NCI-H526 treated with DMSO at 0.1 percent for 48 hours (cell line): ENCODE results near the gene RHOU.

Experiments used
- DNase-seq: peaks from one replicate; lab custom pipeline; 2025; lab: John Stamatoyannopoulos, UW

RHOU gene

DNA sequence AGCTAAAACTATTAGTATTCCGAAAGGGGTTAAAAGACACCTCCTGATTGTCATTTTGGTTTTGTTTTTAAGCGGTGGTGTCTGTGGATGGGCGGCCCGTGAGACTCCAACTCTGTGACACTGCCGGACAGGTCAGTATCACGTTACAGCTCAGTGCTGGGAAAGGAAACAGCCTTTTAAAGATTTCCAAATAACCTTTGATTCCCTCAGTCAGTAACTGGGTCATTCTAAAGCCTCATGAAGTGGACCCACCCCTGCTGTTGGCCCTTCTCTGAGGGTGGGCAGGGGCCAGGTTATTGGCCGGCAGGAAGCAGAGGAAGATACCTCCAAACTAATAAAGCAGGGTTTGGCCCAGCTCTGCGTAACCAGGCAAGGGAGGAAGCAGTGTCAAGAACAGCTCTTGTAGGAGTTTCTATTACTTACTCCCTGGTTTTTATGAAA lies 2.3 kb downstream of the RHOU start:
- DNase-seq = no peak

DNA sequence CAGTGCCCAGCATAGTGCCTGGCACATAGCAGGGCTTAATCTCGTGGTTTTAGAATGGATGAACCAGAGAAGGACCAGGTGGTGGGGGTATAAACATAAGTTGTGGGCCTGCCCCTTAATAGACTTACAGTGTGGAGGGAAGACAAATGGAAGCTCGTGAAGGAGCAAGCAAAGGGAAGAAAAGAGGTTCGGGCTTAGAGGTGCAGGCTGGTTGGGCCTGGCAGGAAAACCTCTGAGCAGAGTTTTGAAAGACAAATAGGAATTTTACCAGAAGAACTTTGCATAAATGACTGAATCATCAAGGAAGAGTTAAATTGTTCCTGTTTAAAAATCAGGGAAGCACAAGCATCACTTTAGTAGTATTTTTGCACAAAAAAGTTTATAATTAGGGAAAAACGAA lies 4.5 kb downstream of the RHOU start:
- DNase-seq = no peak

DNA sequence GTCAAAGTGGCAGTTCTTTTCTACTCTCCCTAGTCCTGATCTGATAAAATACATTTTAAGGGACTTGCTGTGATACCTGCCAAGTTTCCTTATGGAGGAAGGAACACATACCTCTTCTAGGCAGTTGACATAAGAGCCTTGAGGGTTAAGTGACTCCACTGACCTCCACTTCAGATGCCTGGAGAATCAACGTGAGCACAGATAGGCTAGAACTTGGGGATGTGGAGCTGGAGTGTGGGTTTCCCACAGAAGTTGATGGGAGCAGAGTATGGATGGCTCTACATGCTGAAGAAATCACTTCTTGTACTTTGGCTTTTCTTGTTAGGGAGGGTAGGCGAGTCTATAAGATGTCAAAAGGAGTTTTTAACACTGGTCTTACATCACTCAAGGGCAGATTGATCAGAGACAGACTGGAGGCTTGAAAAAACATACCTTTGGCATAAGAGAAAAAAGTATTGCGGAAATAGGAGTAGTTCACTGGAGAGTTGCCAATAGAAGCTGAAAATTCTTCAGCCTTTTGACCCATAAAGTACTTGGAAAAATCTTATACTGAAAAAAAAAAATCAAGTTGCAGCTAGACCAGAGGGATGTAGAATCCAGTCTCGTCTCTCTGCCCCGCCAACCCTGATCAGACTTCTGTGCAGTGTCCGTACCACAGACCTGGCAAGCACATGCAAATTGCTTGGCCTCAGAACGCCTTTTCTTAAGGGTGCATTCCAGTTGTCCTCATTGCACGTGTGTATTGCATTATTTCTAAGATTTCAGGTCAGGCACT lies 5.5 kb downstream of the RHOU start:
- DNase-seq = no peak

DNA sequence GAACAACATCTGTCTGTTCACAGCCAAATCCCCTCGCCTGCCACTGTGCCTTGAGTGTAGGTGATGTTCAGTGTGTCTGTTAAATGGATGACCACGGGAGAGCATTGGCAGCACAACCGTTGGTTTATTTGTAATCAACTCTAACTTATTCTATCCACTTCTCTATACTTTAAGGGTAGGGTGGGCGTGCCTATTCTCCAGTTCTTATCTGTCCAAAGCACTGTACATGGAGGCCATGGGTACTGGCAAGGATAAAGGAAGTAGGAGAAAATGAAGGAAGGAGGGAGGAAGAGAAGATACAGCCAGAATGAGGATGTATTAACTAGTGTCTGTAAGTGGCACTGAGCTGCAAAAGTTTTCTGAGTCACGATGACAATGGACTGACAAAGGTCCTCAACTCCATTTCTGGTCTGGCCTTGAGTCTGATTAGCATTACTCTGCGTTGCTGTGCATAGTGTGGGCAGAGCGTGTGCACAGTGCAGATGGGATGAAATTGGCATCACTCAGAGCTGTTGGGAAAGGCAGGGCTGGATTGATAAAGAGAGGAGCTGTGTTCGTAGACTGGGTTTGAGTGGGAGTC lies 7.1 kb downstream of the RHOU start:
- DNase-seq = no peak

DNA sequence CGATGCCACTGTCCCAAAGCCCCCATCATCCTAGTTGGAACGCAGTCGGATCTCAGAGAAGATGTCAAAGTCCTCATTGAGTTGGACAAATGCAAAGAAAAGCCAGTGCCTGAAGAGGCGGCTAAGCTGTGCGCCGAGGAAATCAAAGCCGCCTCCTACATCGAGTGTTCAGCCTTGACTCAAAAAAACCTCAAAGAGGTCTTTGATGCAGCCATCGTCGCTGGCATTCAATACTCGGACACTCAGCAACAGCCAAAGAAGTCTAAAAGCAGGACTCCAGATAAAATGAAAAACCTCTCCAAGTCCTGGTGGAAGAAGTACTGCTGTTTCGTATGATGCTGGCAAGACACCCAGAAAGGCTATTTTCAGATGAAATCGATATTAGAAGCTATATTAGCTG lies 8.1 kb downstream of the RHOU start:
- no peak for DNase-seq

DNA sequence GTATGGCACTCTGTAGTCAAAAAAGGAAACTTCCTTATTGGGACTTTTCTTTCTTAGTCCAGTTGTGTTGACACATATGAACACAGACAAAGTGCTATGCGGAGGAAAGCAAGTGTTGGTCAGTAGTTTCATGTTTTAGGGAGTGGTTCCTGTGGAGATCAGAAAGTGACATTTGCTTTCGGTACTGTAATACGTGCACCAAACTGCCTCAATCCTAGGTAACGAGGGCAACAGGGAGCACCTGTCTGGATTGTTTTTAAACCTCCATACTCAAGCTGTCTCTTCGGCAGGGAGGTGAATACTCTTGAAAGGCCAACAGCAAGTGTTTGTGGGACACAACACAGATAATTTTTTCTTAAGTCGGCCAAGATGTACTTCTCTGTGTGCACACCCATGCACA lies 9.1 kb downstream of the RHOU start:
- no peak for DNase-seq

DNA sequence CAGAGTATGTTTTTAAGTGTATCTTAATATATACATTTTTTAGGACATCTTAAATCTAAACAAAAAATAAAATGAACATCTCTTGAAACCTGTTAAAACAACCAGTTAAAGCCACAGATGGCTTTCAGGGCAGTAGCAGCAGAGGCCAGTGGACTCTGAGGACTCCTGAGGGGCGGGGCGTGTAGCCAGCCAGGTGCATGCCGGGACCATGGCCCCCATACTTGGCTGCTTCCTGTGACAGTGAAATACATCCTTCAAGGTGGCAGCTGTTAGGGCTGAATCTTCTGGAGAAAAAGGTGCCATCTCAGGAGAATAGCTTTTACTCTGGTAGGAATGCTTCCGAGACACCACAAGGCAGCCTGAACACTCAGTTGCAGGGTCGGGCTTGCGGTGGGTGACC lies 9.6 kb downstream of the RHOU start:
- no peak for DNase-seq

DNA sequence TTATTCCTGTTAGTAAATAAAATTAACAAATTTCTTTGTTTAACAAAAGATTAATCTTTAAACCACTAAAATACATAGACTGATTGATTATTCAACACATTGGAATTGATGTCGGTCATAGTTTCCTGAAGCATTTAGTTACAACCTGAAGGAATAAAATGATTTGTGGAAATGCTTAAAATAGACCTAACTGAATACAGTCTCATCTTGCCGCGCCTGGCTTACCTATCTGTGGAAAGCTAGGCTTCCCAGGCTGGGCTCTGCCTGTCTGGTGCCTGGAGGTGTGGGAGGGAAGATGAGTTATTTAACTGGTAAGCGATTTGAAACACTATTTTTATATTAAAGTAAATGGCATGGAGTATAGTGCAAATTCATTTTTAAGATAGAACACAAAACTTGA lies 10.2 kb downstream of the RHOU start:
- no peak for DNase-seq

DNA sequence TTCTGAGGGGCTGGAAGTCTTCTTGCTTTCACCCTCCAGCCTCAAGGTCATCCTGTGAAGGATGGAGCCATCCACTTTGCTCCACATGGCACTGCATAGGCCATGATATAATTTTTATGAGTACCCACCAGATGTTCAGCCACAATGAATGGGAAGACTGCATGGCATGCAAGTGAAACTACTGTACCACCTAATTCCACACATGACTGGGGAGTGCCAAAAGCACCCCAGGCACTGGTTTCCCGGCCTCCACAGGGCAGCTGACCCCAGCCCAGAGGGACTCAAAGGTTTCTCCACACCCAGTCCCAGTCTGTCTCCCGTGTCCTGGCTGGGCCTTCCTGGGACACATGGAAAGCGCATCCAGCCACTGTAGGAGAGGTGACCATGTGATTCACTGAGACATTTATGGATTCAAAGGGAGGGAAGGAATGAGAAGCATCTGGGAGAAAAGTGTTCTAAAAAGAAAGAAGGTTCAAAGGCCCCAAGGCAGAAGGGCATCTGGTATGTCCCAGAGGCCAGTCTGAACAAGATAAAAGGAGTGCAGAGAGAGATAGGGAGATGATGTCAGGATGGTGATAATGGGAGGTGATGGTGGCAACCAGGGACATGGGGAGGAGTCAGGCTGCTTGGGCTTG lies 12.1 kb downstream of the RHOU start:
- DNase-seq = no peak

DNA sequence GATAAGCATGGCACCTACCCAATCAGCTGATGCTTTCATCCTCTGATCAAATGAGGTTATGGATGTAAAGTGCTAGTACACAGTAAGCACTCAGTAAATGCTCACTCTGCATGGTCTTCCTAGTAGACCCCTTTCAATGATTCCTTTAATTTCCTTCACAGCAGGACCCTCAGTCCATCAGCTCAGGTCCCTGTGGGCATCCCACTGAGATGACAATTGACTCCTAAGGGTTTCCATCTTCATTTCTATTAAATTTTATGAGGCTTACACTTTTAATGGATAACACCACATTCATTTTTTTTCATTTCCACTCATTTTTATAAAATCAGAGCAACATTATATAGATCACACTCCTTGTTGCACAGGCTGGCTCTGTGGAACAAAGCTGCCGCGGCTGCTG lies 12.8 kb downstream of the RHOU start:
- DNase-seq = no peak

DNA sequence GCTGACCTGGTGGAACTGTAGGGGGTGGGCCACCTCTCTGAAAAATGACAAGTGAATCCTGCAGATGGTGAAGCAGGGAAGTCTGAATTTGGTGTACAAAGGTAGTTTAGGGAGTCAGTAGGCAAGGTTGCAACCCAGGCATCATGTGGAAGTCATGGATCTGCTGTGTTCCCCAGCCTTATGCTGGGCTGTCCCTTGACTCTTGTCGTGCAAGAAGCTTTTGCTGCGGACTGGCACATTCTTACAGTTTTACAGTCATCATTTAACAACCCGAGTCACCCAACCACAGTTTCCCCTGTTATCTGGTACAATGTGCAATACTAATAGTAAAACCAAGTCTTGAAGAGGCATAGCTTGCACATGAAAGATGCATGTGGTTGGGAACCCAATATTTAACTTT lies 13.2 kb downstream of the RHOU start:
- no peak for DNase-seq

DNA sequence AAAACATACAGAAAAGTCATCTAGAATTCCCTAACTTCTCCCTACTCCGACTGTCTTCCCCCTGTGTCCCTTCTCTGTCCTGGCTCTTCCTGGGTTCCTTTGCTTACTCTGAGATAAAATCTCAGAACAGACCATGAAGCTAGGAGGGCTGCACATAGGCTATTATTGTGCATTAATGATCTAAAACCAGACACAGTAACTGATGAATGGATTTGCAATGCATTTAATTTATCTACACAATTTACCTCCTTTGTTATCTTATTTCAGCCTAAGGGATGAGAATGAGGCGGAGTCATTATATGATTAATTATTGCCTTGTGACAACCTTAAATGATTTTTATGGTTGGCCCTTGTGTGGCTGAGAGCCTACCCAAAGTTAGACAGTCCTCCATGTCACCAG lies 14.5 kb downstream of the RHOU start:
- no peak for DNase-seq

DNA sequence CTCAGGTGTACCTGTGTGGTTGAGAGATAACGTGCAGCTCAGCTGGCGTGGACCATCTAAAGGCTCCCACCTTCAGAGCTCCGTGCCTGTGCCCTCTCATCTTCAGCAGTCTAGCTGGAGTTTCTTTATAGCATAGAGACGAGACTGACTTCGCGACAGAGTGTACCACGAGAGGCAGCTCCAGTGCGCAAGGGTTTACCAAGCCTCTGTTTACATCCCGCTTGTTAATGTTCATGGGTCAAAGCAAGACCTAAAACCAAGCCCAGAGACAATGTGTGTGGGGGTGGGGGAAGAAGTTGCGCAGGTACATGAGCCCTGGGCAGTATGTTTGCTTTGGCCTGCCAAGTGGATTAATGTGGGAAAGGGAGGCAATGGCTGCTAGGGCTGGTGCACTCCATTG lies 15.6 kb downstream of the RHOU start:
- no peak for DNase-seq

DNA sequence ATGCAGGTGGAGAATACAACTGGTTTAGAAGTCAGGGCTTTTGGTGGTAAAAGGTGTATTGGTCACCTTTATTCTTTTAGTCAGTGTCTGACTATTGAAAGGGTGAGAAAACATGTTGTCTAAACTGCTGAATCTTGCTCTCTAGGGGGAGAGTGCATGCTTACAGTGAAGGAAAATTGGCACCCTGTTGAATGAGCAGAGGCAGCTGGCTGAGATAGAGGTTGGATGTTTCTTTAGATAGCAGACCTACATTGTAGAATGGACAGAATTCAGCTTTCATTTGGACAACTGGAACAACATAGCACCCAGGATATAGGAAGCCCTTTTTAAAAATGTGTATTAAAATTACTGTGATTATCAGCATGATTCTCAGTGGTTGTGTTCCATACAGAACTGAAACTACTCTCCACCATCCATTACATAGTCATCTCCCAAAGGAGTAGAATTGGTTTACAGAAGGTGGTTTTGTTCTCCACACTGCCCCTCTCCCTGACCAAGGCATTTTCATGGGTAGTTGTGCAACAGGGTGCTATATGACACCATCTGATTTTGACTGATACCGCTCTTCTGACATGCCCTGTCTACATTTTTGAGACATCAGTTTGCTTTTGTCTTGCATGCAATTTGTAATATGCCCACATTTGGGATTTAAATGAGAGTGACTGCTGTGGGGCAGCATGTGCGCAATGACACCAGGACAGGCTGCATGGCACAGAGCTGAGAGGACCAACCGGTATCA lies 16.2 kb downstream of the RHOU start:
- DNase-seq = no peak

DNA sequence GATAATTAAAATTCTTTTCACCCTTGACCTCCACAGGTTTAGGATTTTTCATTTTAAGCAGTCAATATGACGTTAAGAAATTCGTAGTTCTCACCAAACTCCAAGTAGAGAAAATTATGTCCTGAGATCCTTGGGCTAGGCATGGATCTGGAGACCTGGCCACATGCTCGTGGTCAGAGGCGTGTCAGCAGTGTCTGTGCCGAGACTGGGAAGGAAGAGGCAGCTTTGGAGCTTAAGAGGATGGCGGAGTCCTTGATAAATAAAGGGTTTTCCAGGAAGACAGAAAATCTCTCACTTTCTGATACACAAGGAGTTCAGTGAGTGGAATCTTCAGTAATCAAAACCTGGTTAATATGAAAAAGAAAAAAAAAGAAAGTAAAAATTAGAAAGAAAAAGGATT lies 17.0 kb downstream of the RHOU start:
- no peak for DNase-seq

DNA sequence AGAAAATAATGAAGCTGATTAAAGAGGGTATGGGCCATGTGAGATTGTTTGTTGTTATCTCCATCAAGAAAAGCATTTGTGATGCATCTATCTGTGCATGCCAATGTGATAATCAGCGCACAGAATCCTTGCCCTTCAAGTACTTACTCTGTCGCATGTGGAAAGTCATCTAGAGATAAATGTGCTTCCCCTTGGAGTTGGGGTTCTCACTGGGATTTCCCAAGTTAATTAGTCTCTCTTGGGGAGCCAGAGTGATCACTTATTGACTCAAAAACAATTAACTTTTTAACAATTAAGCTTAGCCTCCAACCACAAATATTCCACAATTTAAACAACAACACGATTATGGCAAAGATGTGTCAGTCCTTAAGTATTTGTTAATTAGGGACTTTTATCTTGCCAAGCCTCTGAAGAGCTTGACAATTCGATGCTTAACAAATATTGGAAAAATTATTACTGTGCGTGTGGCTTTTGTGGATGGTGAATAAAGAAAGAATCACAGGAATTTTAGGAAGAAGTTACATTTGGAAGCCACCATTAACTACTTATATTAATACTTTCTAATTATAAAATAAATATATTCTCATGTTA lies 17.5 kb downstream of the RHOU start:
- DNase-seq = no peak

DNA sequence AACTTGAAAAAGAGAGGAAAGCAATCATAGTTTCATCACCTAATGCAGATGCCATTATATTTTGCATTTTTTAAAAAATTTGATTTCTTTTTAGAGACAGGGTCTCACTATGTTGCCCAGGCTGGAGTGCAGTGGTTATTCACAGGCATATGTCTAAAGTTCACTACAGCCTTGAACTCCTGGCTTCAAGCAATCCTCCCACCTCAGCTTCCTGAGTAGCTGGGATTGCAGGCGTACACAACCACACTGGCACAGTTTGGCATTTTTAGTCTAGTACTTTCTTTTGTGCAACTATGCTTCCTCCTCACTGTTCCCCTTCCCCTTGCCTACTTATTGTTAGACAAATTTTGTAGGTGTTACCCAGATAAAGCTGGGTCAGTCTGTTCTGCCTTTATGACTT lies 18.0 kb downstream of the RHOU start:
- no peak for DNase-seq

DNA sequence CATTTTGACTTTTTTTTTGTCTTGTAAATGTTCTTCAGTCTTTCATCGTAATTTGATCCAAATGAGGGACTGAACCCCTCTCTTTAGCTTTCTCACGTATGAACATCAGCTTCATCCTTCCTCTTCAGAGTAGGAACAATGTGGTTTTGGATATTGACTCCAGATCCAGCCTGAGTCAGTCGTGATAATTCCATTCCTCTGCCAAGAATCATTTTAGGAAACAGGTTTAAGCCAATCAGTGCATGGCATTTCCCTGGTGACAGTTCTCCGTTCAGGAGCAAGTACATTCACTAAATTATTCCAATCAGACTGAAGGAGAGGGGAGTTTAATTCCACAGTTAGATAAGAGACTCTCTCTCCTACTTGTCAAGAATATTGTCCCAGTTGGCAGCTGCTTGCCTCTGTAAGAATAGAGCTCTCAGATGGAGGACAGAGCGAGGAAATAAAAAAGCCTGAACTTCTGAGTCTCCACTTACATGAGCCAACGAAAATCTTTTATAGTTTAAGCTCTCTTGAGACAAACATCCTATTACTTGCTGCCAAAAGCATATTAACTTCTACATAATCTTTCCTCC lies 18.6 kb downstream of the RHOU start:
- DNase-seq = no peak

DNA sequence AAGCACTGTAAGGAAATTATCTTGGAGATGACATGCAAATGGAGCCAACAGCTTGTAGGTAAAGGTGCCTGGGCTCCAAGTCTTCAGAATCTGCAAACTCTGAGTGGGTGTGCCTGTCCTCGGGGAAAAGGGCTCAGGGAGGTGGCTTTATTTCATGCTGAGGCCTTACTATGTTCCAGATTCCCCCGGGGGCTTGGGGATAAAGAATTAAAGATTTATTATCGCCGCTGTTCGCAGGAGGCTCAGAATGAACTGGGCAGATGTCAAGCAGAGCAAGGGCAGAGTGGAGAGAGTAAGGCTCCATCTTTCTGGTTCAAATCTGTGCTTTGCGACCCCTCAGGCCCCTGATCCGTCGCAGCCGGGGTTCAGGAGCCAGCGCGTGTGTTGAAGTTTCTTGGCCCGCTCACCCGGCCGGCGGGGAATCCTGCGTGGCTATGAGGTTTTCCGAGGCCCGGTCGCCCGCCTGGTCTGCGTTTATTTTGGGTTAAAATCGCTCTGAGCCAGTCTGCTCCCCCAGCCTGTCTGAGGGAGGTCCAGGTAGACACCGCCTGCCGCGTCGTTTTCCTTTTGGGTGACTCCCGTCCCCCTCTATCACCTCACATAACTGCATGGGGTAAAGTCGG lies 19.5 kb downstream of the RHOU start:
- DNase-seq = no peak

DNA sequence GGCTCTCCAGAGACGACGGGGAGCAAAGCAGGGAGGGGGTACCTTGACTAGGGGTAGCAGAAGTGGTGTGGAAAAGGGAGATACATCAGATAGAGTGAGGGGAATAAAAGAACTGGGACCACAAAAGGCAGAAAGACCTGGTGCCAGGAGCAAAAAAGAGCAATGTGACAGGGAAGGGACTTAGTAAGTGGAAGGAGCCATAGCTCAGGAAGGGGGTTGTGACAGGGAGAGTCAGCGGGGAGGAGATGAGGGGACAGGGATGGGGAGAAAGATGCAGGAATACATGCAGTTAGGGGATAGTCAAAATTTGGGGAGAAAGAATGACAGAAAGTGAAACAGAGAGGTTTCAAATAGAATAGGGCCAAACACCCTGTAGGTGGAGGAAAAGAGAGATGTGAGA lies 20.5 kb downstream of the RHOU start:
- no peak for DNase-seq

DNA sequence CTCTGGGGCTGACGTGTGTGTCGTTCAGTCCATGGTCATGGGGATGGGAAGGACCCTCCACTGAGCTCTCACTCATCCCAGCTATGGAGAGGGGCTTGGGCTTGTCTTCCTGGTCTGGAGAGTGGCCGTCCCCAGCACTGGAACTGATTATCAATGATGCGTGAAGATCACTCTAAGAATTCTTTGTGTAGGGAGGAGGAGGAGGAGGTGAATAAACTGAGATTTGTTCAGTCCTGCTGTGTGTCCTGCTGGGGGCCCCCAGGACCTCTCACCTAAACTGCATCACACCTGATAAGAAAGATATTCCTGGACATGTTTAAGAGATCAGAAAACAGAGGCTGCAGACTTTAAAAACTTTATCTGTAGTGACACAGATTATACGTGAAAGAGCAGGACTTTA lies 21.2 kb downstream of the RHOU start:
- no peak for DNase-seq

DNA sequence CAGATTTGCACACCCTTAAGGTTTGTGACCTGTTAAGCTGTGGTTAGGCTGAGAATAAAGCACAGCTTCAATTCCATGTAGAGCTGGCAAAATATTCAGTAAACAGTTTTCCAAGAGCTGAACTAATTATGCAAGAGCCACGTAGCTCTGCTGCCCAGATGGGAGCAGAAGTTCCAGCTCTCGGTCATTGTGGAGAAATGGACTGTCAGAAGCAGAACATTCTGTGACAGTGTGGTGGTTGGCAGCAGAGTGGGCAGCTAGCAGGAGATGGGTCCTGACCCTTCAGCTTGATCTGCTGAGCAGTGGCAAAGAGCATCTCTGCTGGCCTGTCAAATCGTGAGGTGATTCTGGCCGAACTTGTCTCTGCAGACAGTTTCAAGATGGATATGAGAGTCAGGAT lies 23.2 kb downstream of the RHOU start:
- no peak for DNase-seq
